Epithelial cell of prostate (primary cell): ENCODE data around the gene ARHGEF4.

Experiments
- DNase-seq: peaks from one replicate; pipeline ENCODE4 v3.0.0-alpha.2; 2011; ENCODE audit warnings: low read depth, low spot score
- H3K27ac ChIP-seq: fragments of 450-650 bp; 2 replicates; pipeline ENCODE4 v1.5.1; 2017; ENCODE audit warnings: mild to moderate bottlenecking

Gene ARHGEF4

GRCh38 chr2:130831356-130831755 is 5.4 kb upstream of the ARHGEF4 start:
- no peak for DNase-seq
- H3K27ac ChIP-seq = no peak overlapping the region

- no peak overlapping the region for H3K27ac ChIP-seq
- no peak for DNase-seq
These were observed 4.3 kb upstream of the ARHGEF4 start for GRCh38 chr2:130832296-130832940.

GRCh38 chr2:130834091-130834930 is 2.4 kb upstream of the ARHGEF4 start:
- H3K27ac ChIP-seq = no peak overlapping the region
- no peak for DNase-seq

- H3K27ac ChIP-seq = no peak overlapping the region
- no peak for DNase-seq
These were observed 1.6 kb upstream of the ARHGEF4 start for GRCh38 chr2:130834931-130835765.

GRCh38 chr2:130835766-130836015 is 1.0 kb upstream of the ARHGEF4 start:
- H3K27ac ChIP-seq = no peak overlapping the region
- DNase-seq = no peak

GRCh38 chr2:130837175-130837810 is 579 bp downstream of the ARHGEF4 start:
- peak overlapping the region; percentile 43 for H3K27ac ChIP-seq
- no peak for DNase-seq

- H3K27ac ChIP-seq = no peak overlapping the region
- no peak for DNase-seq
These were observed 1.3 kb downstream of the ARHGEF4 start for GRCh38 chr2:130837811-130838565.

- H3K27ac ChIP-seq = no peak overlapping the region
- no peak for DNase-seq
These were observed 2.5 kb downstream of the ARHGEF4 start for GRCh38 chr2:130839011-130839780.

- no peak for DNase-seq
- H3K27ac ChIP-seq = no peak overlapping the region
These were observed 3.8 kb downstream of the ARHGEF4 start for GRCh38 chr2:130840506-130840905.

- no peak overlapping the region for H3K27ac ChIP-seq
- DNase-seq = no peak
These were observed 5.1 kb downstream of the ARHGEF4 start for GRCh38 chr2:130841741-130842365.

- DNase-seq = no peak
- no peak overlapping the region for H3K27ac ChIP-seq
These were observed 6.1 kb downstream of the ARHGEF4 start for GRCh38 chr2:130842770-130843169.

GRCh38 chr2:130843321-130843985 is 6.7 kb downstream of the ARHGEF4 start:
- DNase-seq = no peak
- no peak overlapping the region for H3K27ac ChIP-seq

GRCh38 chr2:130844161-130844560 is 7.4 kb downstream of the ARHGEF4 start:
- H3K27ac ChIP-seq = no peak overlapping the region
- DNase-seq = no peak

- no peak for DNase-seq
- no peak overlapping the region for H3K27ac ChIP-seq
These were observed 8.9 kb downstream of the ARHGEF4 start for GRCh38 chr2:130845505-130846085.

GRCh38 chr2:130846233-130846632 is 9.5 kb downstream of the ARHGEF4 start:
- DNase-seq = no peak
- no peak overlapping the region for H3K27ac ChIP-seq

- no peak overlapping the region for H3K27ac ChIP-seq
- DNase-seq = no peak
These were observed 10.1 kb downstream of the ARHGEF4 start for GRCh38 chr2:130846686-130847375.

- H3K27ac ChIP-seq = no peak overlapping the region
- no peak for DNase-seq
These were observed 11.2 kb downstream of the ARHGEF4 start for GRCh38 chr2:130847776-130848525.
